AG09309 (cell line): Measurements from ENCODE around the gene NRXN3.

Experiments used
- DNase-seq: peaks from one replicate; pipeline ENCODE4 v3.0.0-alpha.2; 2010; ENCODE audit warnings: low read depth
- H3K4me3 ChIP-seq: 2 replicates; pipeline ENCODE4 v1.5.1; 2011; ENCODE audit warnings: mild to moderate bottlenecking, low read depth, low read length, moderate library complexity; ENCODE audit not compliant: control insufficient read depth
- TF ChIP-seq, protein P1 (sequence below): IDR thresholded peaks from 2 replicates; pipeline ENCODE4 v1.5.1; 2011; ENCODE audit warnings: mild to moderate bottlenecking, low read depth, low read length, inconsistent platforms; ENCODE audit not compliant: insufficient read depth, control insufficient read depth; ENCODE audit errors: missing control alignments

Gene NRXN3

GRCh38 chr14:78316786-78317185 lies 146.6 kb downstream of the NRXN3 start:
- DNase-seq = no peak
- TF ChIP-seq, protein P1, sequence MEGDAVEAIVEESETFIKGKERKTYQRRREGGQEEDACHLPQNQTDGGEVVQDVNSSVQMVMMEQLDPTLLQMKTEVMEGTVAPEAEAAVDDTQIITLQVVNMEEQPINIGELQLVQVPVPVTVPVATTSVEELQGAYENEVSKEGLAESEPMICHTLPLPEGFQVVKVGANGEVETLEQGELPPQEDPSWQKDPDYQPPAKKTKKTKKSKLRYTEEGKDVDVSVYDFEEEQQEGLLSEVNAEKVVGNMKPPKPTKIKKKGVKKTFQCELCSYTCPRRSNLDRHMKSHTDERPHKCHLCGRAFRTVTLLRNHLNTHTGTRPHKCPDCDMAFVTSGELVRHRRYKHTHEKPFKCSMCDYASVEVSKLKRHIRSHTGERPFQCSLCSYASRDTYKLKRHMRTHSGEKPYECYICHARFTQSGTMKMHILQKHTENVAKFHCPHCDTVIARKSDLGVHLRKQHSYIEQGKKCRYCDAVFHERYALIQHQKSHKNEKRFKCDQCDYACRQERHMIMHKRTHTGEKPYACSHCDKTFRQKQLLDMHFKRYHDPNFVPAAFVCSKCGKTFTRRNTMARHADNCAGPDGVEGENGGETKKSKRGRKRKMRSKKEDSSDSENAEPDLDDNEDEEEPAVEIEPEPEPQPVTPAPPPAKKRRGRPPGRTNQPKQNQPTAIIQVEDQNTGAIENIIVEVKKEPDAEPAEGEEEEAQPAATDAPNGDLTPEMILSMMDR = no peak
- no peak overlapping the region for H3K4me3 ChIP-seq

- DNase-seq = no peak
- no peak overlapping the region for H3K4me3 ChIP-seq
- TF ChIP-seq, protein P1 = no peak
These were observed 149.2 kb downstream of the NRXN3 start for GRCh38 chr14:78319406-78319805.

DNA sequence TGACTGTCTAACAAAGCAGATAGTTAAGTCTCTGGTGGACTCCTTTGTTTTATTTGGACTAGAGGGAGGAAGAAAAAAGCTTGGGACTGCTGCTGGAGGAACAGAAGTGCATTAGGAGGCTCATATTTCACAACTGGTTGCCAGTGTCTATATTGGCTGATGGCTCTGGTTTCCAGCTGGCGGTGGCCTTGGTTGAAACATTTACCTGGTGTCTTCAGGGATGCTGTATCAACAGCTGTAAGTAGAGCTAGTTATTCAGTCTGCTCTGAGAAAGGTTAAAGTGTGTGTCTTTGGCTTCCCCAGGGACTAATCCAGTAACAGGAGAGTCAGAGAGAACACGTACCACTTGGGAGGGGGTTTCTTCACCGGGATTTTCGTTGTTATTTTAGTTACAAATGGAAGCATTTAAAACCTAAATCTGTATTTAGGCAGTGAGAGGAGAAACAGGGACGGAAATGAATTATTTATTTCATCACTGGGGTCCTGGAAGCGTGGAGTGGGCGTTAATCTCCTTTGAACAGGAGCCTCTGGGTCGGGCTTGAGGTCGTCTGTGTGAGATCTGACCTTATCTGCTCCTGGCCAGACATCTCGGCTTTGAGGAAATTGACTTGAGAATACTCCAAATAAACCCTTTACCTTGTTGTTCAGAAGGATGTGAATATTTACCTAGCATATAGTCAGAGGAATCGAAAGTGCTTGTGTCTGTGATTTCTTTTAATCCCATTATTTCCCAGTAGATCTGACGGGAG lies 149.9 kb downstream of the NRXN3 start:
- DNase-seq = no peak
- TF ChIP-seq, protein P1 = no peak
- H3K4me3 ChIP-seq = no peak overlapping the region

GRCh38 chr14:78324353-78324752 lies 154.2 kb downstream of the NRXN3 start:
- H3K4me3 ChIP-seq = no peak overlapping the region
- DNase-seq = no peak
- TF ChIP-seq, protein P1 = no peak

DNA sequence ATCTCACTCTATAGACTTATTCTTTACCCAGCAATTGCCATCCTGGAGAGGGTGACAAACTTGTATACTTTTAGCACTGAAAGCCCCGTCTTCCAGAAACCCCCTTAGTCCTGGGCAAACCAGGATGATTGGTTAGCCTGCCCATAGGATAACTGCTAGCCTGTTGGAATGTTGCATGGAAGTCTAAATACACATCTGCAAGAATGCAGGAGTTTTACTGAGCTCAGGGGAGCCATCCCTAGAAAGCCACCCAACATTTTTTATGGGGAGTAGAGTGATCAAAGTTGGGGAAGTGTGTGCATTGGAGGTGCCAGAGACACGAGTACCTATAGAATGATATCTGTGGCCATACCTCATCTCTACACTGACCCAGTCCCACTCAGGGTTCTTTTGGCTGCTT lies 155.7 kb downstream of the NRXN3 start:
- TF ChIP-seq, protein P1 = no peak
- H3K4me3 ChIP-seq = no peak overlapping the region
- DNase-seq = no peak

GRCh38 chr14:78327426-78328221 lies 157.5 kb downstream of the NRXN3 start:
- no peak for DNase-seq
- TF ChIP-seq, protein P1 = no peak
- H3K4me3 ChIP-seq = no peak overlapping the region
